Hepatocyte (in vitro differentiated cells): Measurements from ENCODE around the gene ANXA1. TPM values are rescaled to one million over a fixed set of nuclear protein-coding genes. Genes with fewer than 3 reads are reported as not detected.

ENCODE experiments used
- DNase-seq: peaks from one replicate; pipeline ENCODE4 v3.0.0-alpha.2; 2016; ENCODE audit warnings: low spot score
- H2AFZ ChIP-seq: fragments of 200-600 bp; sonication (generic); 2 replicates; pipeline ENCODE4 v1.6.0; 2016; ENCODE audit warnings: antibody characterized with exemption, mild to moderate bottlenecking
- H3K27ac ChIP-seq: fragments of 200-600 bp; sonication (generic); 2 replicates; pipeline ENCODE4 v1.5.1; 2016; ENCODE audit warnings: mild to moderate bottlenecking
- H3K27me3 ChIP-seq: fragments of 200-600 bp; sonication (generic); 2 replicates; pipeline ENCODE4 v1.6.1; 2016
- H3K36me3 ChIP-seq: fragments of 200-600 bp; sonication (generic); replicated peaks from 2 replicates; pipeline ENCODE4 v1.5.1; 2016; ENCODE audit warnings: low read depth; ENCODE audit not compliant: insufficient read depth
- H3K4me1 ChIP-seq: fragments of 200-600 bp; sonication (generic); 2 replicates; pipeline ENCODE4 v1.5.1; 2016; ENCODE audit warnings: mild to moderate bottlenecking, moderate library complexity; ENCODE audit not compliant: insufficient read depth
- H3K4me2 ChIP-seq: fragments of 200-600 bp; sonication (generic); 2 replicates; pipeline ENCODE4 v1.6.0; 2016
- H3K4me3 ChIP-seq: fragments of 200-600 bp; sonication (generic); 2 replicates; pipeline ENCODE4 v1.5.1; 2016; ENCODE audit warnings: mild to moderate bottlenecking
- H3K79me2 ChIP-seq: fragments of 200-600 bp; sonication (generic); 2 replicates; pipeline ENCODE4 v1.6.0; 2017; ENCODE audit warnings: mild to moderate bottlenecking
- H3K9me2 ChIP-seq: fragments of 200-600 bp; sonication (generic); replicated peaks from 2 replicates; pipeline ENCODE4 v1.6.0; 2017; ENCODE audit warnings: mild to moderate bottlenecking; ENCODE audit not compliant: insufficient read depth
- H3K9me3 ChIP-seq: fragments of 200-600 bp; sonication (generic); 2 replicates; pipeline ENCODE4 v1.5.1; 2016; ENCODE audit warnings: low read depth, mild to moderate bottlenecking
- H4K20me1 ChIP-seq: fragments of 200-600 bp; sonication (generic); 2 replicates; pipeline ENCODE4 v1.6.0; 2016; ENCODE audit warnings: mild to moderate bottlenecking; ENCODE audit not compliant: insufficient read depth, poor library complexity, severe bottlenecking
- EZH2 ChIP-seq: fragments of 200-600 bp; sonication (generic); IDR thresholded peaks from 2 replicates; pipeline ENCODE4 v1.6.1; 2016; ENCODE audit warnings: antibody characterized with exemption, mild to moderate bottlenecking, borderline replicate concordance
- EZH2phosphoT487 ChIP-seq: fragments of 200-600 bp; sonication (generic); IDR thresholded peaks from one replicate; pipeline ENCODE4 v1.6.1; 2018; ENCODE audit warnings: antibody characterized with exemption, mild to moderate bottlenecking, low read depth, moderate library complexity; ENCODE audit not compliant: unreplicated experiment, severe bottlenecking
- WGBS: methylation state at CpG from one replicate; pipeline ENCODE4 v1.1.6; 2016; ENCODE audit warnings: low lambda C conversion rate; ENCODE audit errors: missing lambda C conversion rate; 5-methylcytosine and 5-hydroxymethylcytosine counted together
- polyA plus RNA-seq: library from polyadenylated mRNA; unstranded; fragments of >200 nt; fragmentation: Nextera tagmentation; extraction: Ambion mirVana; gene quantifications from 2 replicates; pipeline ENCODE4 v1.2.1, GENCODE V29; 2016
- total RNA-seq: library from RNA; depleted of rRNA; stranded (reverse); fragments of >200 nt; gene quantifications from 2 replicates; pipeline ENCODE4 v1.2.3, GENCODE V29; 2014
- TF ChIP-seq, protein P1 (sequence below): fragments of 200-600 bp; sonication (generic); IDR thresholded peaks from 2 replicates; pipeline ENCODE4 v1.5.1; 2016; ENCODE audit warnings: antibody characterized with exemption, mild to moderate bottlenecking; ENCODE audit not compliant: poor library complexity

ANXA1 gene
- total and polyA plus RNA-seq, 2 experiments from 2014 or later = 254 to 279 TPM

DNA sequence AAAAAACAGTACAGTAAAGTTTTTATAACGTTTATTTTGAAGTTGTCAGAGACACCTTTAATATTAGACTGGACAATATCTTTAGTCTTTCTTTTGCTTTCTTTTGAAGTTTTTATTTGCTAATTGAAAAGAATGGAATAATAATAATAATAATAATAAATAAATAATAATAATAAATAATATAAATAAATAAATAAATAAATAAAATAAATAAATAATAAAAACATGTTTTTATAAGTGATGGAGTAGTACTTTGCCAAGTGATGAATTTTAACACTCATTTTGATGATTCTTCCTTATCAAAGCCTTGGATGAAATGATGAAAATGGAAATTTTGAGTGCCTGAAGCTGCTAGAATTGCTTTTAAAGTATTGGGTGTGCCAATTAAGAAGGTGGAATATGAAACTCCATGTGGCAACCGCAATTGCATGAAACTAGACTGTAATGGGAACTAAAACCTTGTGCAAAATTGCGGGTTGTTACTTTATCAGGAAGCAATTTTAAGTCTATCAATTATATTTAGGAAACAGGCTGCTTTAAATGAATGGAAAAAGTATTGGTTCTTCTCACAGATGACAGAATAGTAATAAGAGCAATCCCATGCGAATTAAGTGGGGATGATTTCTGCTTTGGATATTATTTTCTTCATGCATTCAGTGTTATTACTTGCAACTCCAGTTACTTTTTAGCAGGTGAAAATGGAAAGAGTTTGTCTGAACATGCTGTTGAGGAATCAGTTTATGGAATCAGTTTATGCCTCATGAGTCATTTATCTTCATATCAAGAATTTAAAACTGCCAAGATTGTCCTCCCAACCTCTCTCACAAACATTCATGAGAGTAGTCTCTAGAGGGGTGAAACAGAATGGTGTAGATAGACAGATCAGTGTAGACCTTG is 4.6 kb downstream of the ANXA1 start:
- H3K27me3 ChIP-seq = no peaks in the 10 kb centered on the region
- no peaks in the 10 kb centered on the region for H3K9me3 ChIP-seq
- H3K4me1 ChIP-seq = peaks cover under 1% of the 10 kb centered on the region
- peaks cover 33% of the 10 kb centered on the region for H3K79me2 ChIP-seq
- TF ChIP-seq EZH2 (no peak), EZH2phosphoT487 (no peak)
- TF ChIP-seq, protein P1, sequence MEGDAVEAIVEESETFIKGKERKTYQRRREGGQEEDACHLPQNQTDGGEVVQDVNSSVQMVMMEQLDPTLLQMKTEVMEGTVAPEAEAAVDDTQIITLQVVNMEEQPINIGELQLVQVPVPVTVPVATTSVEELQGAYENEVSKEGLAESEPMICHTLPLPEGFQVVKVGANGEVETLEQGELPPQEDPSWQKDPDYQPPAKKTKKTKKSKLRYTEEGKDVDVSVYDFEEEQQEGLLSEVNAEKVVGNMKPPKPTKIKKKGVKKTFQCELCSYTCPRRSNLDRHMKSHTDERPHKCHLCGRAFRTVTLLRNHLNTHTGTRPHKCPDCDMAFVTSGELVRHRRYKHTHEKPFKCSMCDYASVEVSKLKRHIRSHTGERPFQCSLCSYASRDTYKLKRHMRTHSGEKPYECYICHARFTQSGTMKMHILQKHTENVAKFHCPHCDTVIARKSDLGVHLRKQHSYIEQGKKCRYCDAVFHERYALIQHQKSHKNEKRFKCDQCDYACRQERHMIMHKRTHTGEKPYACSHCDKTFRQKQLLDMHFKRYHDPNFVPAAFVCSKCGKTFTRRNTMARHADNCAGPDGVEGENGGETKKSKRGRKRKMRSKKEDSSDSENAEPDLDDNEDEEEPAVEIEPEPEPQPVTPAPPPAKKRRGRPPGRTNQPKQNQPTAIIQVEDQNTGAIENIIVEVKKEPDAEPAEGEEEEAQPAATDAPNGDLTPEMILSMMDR = no peak
- WGBS = 88% methylated on average over 4 of the region's 4 CpGs
- no peak overlapping the region for H3K27ac ChIP-seq
- DNase-seq = no peak
- H4K20me1 ChIP-seq = no peaks in the 10 kb centered on the region
- H3K36me3 ChIP-seq = no peaks in the 10 kb centered on the region
- no peak overlapping the region for H3K4me3 ChIP-seq
- H3K4me2 ChIP-seq = no peak overlapping the region
- H3K9me2 ChIP-seq = no peaks in the 10 kb centered on the region
- no peak overlapping the region for H2AFZ ChIP-seq

DNA sequence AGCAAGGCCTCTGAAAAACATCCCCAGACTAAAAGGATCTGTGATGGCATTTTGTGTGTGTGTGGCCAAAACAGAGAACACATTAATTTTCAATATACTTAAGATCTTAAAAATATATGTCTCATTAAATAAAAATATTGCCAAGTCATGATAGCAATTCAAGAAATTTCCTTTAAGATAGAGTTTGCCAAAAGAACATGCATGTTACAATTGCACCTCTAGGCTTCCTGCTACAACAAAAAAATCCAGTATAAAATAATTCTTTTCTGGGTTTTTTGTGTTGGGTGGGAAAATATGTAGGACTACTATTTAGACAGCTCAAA is 5.2 kb downstream of the ANXA1 start:
- Histone ChIP-seq H3K4me2 (no peak overlapping the region), H2AFZ (no peak overlapping the region), H3K27me3 (no peaks in the 10 kb centered on the region), H4K20me1 (no peaks in the 10 kb centered on the region), H3K4me3 (no peak overlapping the region), H3K4me1 (no peaks in the 10 kb centered on the region), H3K27ac (no peak overlapping the region), H3K9me2 (no peaks in the 10 kb centered on the region), H3K9me3 (no peaks in the 10 kb centered on the region), H3K79me2 (peaks cover 33% of the 10 kb centered on the region), H3K36me3 (no peaks in the 10 kb centered on the region)
- DNase-seq = no peak
- no peak for TF ChIP-seq EZH2
- no peak for TF ChIP-seq EZH2phosphoT487
- TF ChIP-seq, protein P1 = no peak

DNA sequence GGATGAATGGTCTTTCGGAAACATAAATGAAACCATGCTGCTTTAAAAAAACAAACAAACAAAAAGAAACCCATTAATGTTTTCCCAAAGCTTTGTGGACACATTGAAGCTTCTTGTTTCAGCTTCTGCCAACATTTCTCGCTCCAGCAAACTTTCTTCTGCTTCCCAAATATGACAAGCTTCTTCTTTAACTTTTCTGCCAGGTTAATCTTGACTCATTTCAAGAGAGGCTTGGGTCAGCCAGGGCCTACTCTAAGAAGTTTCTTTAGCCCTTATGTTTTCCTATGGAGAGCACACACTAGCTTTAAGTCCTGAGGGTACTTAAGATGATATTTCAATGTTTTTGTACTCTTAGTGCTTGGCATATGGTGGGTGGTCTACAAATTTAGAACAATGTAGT is 6.1 kb downstream of the ANXA1 start:
- DNase-seq = no peak
- TF ChIP-seq EZH2 (no peak), EZH2phosphoT487 (no peak)
- TF ChIP-seq, protein P1 = no peak
- no peaks in the 10 kb centered on the region for H3K9me2 ChIP-seq
- H4K20me1 ChIP-seq = no peaks in the 10 kb centered on the region
- no peak overlapping the region for H3K4me3 ChIP-seq
- H3K9me3 ChIP-seq = no peaks in the 10 kb centered on the region
- no peak overlapping the region for H3K4me2 ChIP-seq
- no peaks in the 10 kb centered on the region for H3K36me3 ChIP-seq
- no peaks in the 10 kb centered on the region for H3K4me1 ChIP-seq
- no peak overlapping the region for H3K27ac ChIP-seq
- H3K27me3 ChIP-seq = no peaks in the 10 kb centered on the region
- H3K79me2 ChIP-seq = peaks cover 33% of the 10 kb centered on the region
- H2AFZ ChIP-seq = no peak overlapping the region
- 96% methylated on average over 2 of the region's 2 CpGs for WGBS

DNA sequence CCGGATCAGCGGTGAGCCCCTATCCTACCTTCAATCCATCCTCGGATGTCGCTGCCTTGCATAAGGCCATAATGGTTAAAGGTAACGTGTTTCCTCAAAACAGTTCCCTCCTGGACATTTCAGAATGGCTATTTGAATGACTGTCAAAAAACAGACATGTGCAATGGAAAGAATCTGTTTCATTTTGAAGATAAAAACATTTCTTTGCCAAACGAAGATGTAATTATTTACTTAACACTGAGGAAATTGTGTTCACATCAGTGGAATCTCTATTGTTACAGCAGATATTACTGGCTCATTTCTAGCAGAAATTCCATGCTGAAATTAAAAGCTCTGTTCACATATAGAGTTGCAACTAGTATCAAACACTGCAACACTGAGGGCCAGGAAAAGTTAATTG is 7.1 kb downstream of the ANXA1 start:
- Histone ChIP-seq H3K9me2 (no peaks in the 10 kb centered on the region), H3K27ac (no peak overlapping the region), H3K79me2 (peaks cover 25% of the 10 kb centered on the region), H3K4me1 (no peaks in the 10 kb centered on the region), H3K4me3 (no peak overlapping the region), H4K20me1 (no peaks in the 10 kb centered on the region), H3K27me3 (no peaks in the 10 kb centered on the region), H2AFZ (no peak overlapping the region), H3K9me3 (no peaks in the 10 kb centered on the region), H3K36me3 (no peaks in the 10 kb centered on the region), H3K4me2 (no peak overlapping the region)
- TF ChIP-seq, protein P1 = no peak
- TF ChIP-seq EZH2phosphoT487 = no peak
- no peak for TF ChIP-seq EZH2
- DNase-seq = no peak
- WGBS = 94% methylated on average over 6 of the region's 6 CpGs
